Activated T-cell treated with anti-CD3 and anti-CD28 coated beads, Interleukin-2, amount 50 U/mL, for 72 hours (primary cell): ENCODE results near the gene HGFAC. TPM values are rescaled to one million over a fixed set of nuclear protein-coding genes. Genes with fewer than 3 reads are reported as not detected.

Experiments used
- ATAC-seq, 2 donors: fragments of 150-1000 bp; cut with Tn5 transposase; replicated peaks in 1 of 2; 2 replicates each; pipeline ENCODE4 v1.10.0; 2021; ENCODE audit warnings: moderate library complexity in 2 of 2, mild to moderate bottlenecking in 1 of 2
- DNase-seq, 2 donors: peaks; one replicate each; pipeline ENCODE4 v3.0.0; 2021 to 2022; ENCODE audit warnings: mixed read lengths in 1 of 2
- H3K27ac Mint-ChIP-seq: one replicate; pipeline ENCODE4 v1.8.0; 2022; ENCODE audit warnings: mild to moderate bottlenecking, moderate library complexity, mixed read lengths
- H3K27me3 Mint-ChIP-seq: one replicate; pipeline ENCODE4 v1.8.0; 2022; ENCODE audit warnings: low read depth, mixed read lengths
- H3K36me3 Mint-ChIP-seq, 2 donors: one replicate each; pipeline ENCODE4 v1.8.0; 2022; ENCODE audit warnings: mixed read lengths in 2 of 2, mild to moderate bottlenecking in 1 of 2; ENCODE audit not compliant: insufficient read depth in 2 of 2
- H3K4me1 Mint-ChIP-seq: one replicate; pipeline ENCODE4 v1.8.0; 2022; ENCODE audit warnings: low read depth, mixed read lengths
- H3K4me3 Mint-ChIP-seq, 2 donors: one replicate each; pipeline ENCODE4 v1.8.0; 2022; ENCODE audit warnings: mild to moderate bottlenecking in 2 of 2, mixed read lengths in 2 of 2, moderate library complexity in 2 of 2
- H3K9me3 Mint-ChIP-seq, 2 donors: one replicate each; pipeline ENCODE4 v1.8.0; 2022; ENCODE audit warnings: mixed read lengths in 2 of 2
- total RNA-seq, 2 donors: library from RNA; stranded (reverse); gene quantifications; one replicate each; pipeline ENCODE4 v1.2.3, GENCODE V29; 2022

Gene HGFAC
- total RNA-seq, 2 donors from 2014 or later = 0.51 to 0.62 TPM

DNA sequence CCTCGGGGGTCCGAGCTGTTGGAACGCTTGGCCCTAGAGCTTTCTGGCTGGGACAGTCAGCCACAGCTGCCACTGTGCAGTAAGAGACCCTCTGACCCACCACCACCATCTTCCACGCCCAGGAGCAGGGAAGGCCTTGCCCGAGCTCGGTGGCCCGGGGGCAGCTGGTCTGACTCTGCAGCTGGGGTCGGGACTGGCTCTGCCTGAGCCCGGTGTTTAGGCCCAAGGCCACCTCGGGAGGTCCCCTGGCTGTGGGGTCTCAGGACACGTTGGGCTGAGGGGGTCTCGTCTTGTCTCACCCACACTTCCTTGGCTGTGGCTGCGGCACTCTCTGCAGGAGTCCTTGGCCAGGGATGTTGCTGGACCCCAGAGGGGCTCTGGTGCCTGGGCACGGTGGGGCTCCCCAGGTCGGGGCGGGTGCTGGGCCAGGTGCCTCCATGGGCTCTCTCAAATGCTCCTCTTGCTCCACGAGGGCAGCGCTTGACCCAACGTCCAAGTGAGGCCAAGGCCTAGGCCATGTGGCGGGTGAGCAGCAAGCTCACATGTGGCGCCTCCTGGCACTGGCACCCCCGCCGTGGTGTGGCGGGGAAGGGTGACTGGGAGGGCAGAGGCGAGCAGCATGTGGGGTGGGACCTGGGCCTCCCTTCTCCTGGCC, 44.2 kb downstream of the HGFAC start:
- no peak for ATAC-seq
- H3K27me3 Mint-ChIP-seq = peaks cover 40% of the 10 kb centered on the region
- H3K27ac Mint-ChIP-seq = no peak overlapping the region
- H3K4me3 Mint-ChIP-seq = no peak overlapping the region
- DNase-seq = no peak
- H3K9me3 Mint-ChIP-seq = no peaks in the 10 kb centered on the region
- H3K4me1 Mint-ChIP-seq = no peaks in the 10 kb centered on the region
- H3K36me3 Mint-ChIP-seq = no peaks in the 10 kb centered on the region

GRCh38 chr4:3486541-3487540, 45.1 kb downstream of the HGFAC start:
- no peaks in the 10 kb centered on the region for H3K36me3 Mint-ChIP-seq
- H3K9me3 Mint-ChIP-seq = no peaks in the 10 kb centered on the region
- H3K27ac Mint-ChIP-seq = no peak overlapping the region
- DNase-seq (no peak), ATAC-seq (no peak)
- H3K27me3 Mint-ChIP-seq = peaks cover 40% of the 10 kb centered on the region
- no peaks in the 10 kb centered on the region for H3K4me1 Mint-ChIP-seq
- no peak overlapping the region for H3K4me3 Mint-ChIP-seq

DNA sequence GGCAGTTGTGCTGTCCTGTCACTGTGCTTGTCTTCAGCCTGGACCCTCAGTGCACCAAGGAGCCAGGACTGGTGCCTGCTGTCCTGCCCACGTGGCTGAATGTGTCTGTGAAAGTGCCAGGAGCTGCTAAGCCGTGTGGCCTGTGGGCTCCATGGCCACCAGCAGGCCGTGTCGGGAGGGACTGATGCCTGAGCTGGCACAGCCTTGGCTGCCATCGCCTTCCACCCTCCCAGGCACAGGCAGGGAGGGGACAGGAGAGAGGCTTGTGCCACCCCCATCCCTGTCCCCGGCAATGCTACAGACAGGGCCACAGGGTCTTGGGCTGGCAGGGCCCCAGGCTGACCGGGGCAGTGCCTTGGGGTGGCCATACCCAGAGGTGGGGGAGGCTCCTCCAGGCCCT, 46.1 kb downstream of the HGFAC start:
- Mint-ChIP-seq H3K27me3 (peaks cover 39% of the 10 kb centered on the region), H3K4me1 (no peaks in the 10 kb centered on the region), H3K4me3 (no peak overlapping the region), H3K36me3 (no peaks in the 10 kb centered on the region), H3K9me3 (no peaks in the 10 kb centered on the region), H3K27ac (no peak overlapping the region)
- DNase-seq (no peak), ATAC-seq (no peak)

DNA sequence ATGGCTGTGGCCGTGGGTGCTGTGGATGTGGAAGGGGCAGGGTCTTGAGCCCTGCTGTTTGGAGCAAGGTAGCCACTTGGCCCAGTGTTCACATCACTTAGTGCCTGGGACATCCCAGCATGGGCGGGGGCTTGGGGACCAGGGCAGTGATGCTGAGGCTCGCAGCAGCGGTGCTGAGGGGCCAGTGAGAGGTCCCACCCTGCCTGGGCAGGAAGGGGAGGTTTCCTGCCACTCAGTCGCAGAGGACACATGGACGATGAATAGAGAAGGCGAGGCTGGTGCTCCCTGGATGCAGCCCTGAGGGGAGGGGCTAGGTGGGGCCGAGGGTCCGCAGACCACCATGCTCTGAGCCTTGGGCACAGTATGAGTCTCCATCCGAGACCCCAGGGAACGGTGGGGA, 47.1 kb downstream of the HGFAC start:
- Mint-ChIP-seq H3K4me3 (no peak overlapping the region), H3K36me3 (no peaks in the 10 kb centered on the region), H3K27me3 (peaks cover 39% of the 10 kb centered on the region), H3K4me1 (no peaks in the 10 kb centered on the region), H3K9me3 (no peaks in the 10 kb centered on the region), H3K27ac (no peak overlapping the region)
- ATAC-seq (no peak), DNase-seq (no peak)

DNA sequence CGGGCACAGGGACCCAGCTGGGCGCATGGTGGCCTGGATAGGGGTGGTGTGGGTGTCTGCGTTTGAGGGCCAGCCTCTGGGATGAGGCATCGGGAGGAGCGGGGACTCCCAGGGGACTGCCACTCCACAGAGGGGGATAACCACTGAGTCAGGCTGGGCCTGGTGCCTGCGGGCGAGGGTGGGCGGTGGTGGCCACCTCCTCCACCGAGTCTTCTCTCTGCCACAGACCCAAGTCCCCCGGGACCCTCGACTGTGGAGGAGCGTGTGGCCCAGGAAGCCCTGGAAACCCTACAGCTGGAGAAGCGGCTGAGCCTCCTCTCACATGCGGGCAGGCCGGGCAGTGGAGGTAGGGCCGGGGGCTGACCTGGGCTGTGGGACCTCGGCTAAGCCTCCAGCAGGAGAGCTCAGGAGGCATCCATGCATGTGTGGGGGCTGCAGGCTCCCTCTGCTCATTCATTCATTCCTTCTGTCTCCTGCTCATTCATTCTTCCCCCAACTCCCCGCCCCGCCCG, 47.7 kb downstream of the HGFAC start:
- Mint-ChIP-seq H3K36me3 (no peaks in the 10 kb centered on the region), H3K9me3 (no peaks in the 10 kb centered on the region), H3K4me1 (no peaks in the 10 kb centered on the region), H3K27me3 (peaks cover 39% of the 10 kb centered on the region), H3K27ac (no peak overlapping the region), H3K4me3 (no peak overlapping the region)
- DNase-seq = peak in 1 of 2 donors; percentile 30
- peak; percentile 27 to 35 for ATAC-seq

- Mint-ChIP-seq H3K4me1 (no peaks in the 10 kb centered on the region), H3K36me3 (no peaks in the 10 kb centered on the region), H3K4me3 (no peak overlapping the region), H3K27ac (no peak overlapping the region), H3K27me3 (peaks cover 39% of the 10 kb centered on the region), H3K9me3 (no peaks in the 10 kb centered on the region)
- DNase-seq = no peak
- ATAC-seq = no peak
Observed at GRCh38 chr4:3491681-3492405, 50.1 kb downstream of the HGFAC start.

DNA sequence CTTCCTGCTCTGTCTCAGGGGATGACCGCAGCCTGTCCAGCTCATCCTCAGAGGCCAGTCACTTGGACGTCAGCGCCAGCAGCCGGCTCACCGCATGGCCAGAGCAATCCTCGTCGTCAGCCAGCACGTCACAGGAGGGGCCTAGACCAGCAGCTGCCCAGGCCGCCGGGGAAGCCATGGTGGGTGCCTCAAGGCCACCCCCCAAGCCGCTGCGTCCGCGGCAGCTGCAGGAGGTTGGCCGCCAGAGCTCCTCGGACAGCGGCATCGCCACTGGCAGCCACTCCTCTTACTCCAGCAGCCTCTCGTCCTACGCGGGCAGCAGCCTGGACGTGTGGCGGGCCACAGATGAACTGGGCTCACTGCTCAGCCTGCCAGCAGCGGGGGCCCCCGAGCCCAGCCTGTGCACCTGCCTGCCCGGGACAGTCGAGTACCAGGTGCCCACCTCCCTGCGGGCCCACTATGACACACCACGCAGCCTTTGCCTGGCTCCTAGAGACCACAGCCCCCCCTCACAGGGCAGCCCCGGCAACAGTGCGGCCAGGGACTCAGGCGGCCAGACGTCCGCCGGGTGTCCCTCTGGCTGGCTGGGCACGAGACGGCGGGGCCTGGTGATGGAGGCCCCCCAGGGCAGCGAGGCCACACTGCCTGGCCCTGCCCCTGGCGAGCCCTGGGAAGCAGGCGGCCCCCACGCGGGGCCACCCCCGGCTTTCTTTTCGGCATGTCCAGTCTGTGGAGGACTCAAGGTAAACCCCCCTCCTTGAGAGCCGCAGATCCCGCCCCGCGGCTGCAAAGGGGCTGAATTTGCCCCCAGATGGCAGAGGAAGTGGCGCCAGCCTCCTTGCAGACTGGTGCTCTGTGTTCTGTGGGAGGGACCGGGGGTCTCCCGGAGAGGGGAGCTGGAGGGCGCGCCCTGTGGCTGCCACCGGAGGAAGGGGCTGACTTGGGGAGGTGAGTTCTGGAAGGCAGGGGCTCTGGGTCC, 51.3 kb downstream of the HGFAC start:
- ATAC-seq (no peak), DNase-seq (no peak)
- Mint-ChIP-seq H3K4me1 (no peaks in the 10 kb centered on the region), H3K4me3 (no peak overlapping the region), H3K9me3 (no peaks in the 10 kb centered on the region), H3K27ac (no peak overlapping the region), H3K36me3 (no peaks in the 10 kb centered on the region), H3K27me3 (peaks cover 39% of the 10 kb centered on the region)

GRCh38 chr4:3493720-3494461, 52.1 kb downstream of the HGFAC start:
- no peak overlapping the region for H3K27ac Mint-ChIP-seq
- H3K27me3 Mint-ChIP-seq = peaks cover 36% of the 10 kb centered on the region
- no peaks in the 10 kb centered on the region for H3K4me1 Mint-ChIP-seq
- DNase-seq = no peak
- no peak overlapping the region for H3K4me3 Mint-ChIP-seq
- H3K9me3 Mint-ChIP-seq = no peaks in the 10 kb centered on the region
- H3K36me3 Mint-ChIP-seq = no peaks in the 10 kb centered on the region
- ATAC-seq = peak in 1 of 2 donors; percentile 7

DNA sequence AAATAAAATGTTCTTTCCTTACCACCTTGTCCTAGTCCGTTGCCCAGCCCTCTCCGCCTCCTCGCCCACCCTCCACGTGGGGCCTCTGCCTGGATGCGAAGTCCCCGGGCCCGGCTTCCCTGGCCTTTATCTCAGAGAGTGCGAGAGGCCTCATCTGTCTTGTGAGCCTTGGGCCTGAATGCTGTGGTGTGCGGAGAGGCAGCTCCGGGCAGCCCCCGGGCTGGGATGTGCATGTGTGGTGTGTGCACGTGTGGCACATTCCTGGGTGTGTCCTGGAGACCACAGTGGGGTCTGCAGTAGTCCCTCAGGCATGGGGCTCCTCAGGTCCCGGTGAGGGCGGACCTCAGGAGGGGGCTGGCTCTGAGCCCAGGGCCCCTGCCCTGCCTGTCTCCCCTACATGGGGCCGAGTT, 52.7 kb downstream of the HGFAC start:
- ATAC-seq = peak in 1 of 2 donors; percentile 10
- H3K27me3 Mint-ChIP-seq = peaks cover 31% of the 10 kb centered on the region

DNA sequence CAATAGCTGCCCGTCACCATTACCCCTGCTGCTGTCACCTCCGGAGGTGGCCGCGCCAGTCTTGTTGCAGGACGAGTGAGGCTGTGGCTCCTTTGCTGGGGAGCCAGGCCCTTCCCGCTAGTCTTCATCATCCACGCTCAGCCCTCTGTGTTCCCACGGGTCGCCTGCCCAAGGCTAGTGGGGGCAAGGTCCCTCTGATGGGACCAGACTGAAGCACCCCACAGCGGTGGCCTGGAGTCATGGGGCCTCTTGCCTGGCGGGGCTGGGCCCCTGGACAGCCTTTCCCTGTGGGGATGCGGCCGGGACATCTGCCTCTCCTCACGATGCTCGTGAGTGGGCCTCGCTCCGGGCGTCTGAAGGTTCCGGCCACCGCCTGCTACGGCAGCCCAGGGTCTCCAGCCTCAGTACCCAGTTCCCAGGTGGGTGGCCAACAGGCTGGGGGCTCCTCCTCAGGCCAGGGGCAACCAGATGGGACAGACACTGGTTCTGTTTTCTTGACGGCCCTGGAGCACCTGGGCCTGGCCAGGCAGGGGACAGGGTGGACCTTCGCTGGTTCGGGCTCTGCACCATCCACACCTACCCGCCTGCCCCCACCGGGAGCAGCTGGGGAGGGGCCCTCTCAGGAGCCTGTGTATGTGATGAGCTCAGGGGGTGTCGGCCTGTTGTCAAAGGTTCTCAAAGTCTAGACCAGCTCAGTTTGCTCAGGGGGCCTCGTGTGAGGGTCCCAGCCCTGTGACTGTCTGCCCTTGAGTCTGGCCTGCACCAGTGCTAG, 53.6 kb downstream of the HGFAC start:
- Mint-ChIP-seq H3K4me3 (no peak overlapping the region), H3K27ac (no peak overlapping the region), H3K27me3 (peaks cover 22% of the 10 kb centered on the region), H3K36me3 (no peaks in the 10 kb centered on the region), H3K4me1 (no peaks in the 10 kb centered on the region), H3K9me3 (no peaks in the 10 kb centered on the region)
- ATAC-seq = no peak
- DNase-seq = no peak

More for the DNA sequence above, 52.7 kb downstream of the HGFAC start:
- H3K9me3 Mint-ChIP-seq = no peaks in the 10 kb centered on the region
- no peak overlapping the region for H3K27ac Mint-ChIP-seq
- no peak overlapping the region for H3K4me3 Mint-ChIP-seq
- no peak for DNase-seq
- H3K36me3 Mint-ChIP-seq = no peaks in the 10 kb centered on the region
- no peaks in the 10 kb centered on the region for H3K4me1 Mint-ChIP-seq

GRCh38 chr4:3496021-3496420, 54.3 kb downstream of the HGFAC start:
- no peak overlapping the region for H3K27ac Mint-ChIP-seq
- peaks cover 16% of the 10 kb centered on the region for H3K27me3 Mint-ChIP-seq
- ATAC-seq (no peak), DNase-seq (no peak)
- no peaks in the 10 kb centered on the region for H3K36me3 Mint-ChIP-seq
- H3K4me1 Mint-ChIP-seq = no peaks in the 10 kb centered on the region
- H3K9me3 Mint-ChIP-seq = no peaks in the 10 kb centered on the region
- no peak overlapping the region for H3K4me3 Mint-ChIP-seq
